Psoas muscle (tissue), 8 donors: ENCODE measurements around the gene TOGARAM1. TPM values are rescaled to one million over a fixed set of nuclear protein-coding genes. Genes with fewer than 3 reads are reported as not detected.
A peak's percentile ranks its signal among the peaks of the same experiment; 100 is the strongest.

Experiments
- ATAC-seq, 4 donors: fragments of 200-7000 bp; cut with Tn5 transposase; one replicate each; pipeline ENCODE4 v1.9.1; 2020; ENCODE audit warnings: moderate library complexity in 3 of 4, mild to moderate bottlenecking in 2 of 4
- DNase-seq, 2 donors: peaks; one replicate each; pipeline ENCODE4 v3.0.0-alpha.2; 2020
- H3K27ac ChIP-seq: fragments of 200-600 bp; one replicate; pipeline ENCODE4 v1.8.0; 2022
- H3K27me3 ChIP-seq, 3 donors: fragments of 200-600 bp in 1 of 3; one replicate each; pipeline versions ENCODE4 v1.6.1 to v1.8.0; 2013 to 2022; ENCODE audit warnings: low read length in 2 of 3, mild to moderate bottlenecking in 2 of 3, moderate library complexity in 1 of 3; ENCODE audit not compliant: insufficient read depth in 3 of 3
- H3K36me3 ChIP-seq, 2 donors: fragments of 200-600 bp in 1 of 2; one replicate each; pipeline versions ENCODE4 v1.6.1 to v1.8.0; 2013 to 2022; ENCODE audit warnings: low read depth in 1 of 2, mild to moderate bottlenecking in 1 of 2, moderate library complexity in 1 of 2; ENCODE audit not compliant: insufficient read depth in 1 of 2
- H3K4me1 ChIP-seq: fragments of 200-600 bp; one replicate; pipeline ENCODE4 v1.8.0; 2022
- H3K4me3 ChIP-seq: fragments of 200-600 bp; one replicate; pipeline ENCODE4 v1.8.0; 2022; ENCODE audit warnings: mild to moderate bottlenecking
- H3K9me3 ChIP-seq: fragments of 200-600 bp; one replicate; pipeline ENCODE4 v1.8.0; 2022
- CTCF ChIP-seq: fragments of 200-600 bp; IDR thresholded peaks from one replicate; pipeline ENCODE4 v1.8.0; 2022; ENCODE audit warnings: antibody characterized with exemption
- WGBS, 3 donors: extraction: QIAGEN DNeasy Blood & Tissue Kit; methylation state at CpG; one replicate each; pipeline versions ENCODE4 v1.1.6 to v1.1.7; 2013; 5-methylcytosine and 5-hydroxymethylcytosine counted together
- intact Hi-C, 2 donors: fragments of 100-400 bp; cut with DNase I; formaldehyde crosslinking; loops; one replicate each; pipeline versions ENCODE4 v1.11.0 to v1.14.2; 2022
- polyA plus RNA-seq, 3 donors: library from polyadenylated mRNA; stranded (reverse); fragments of 200-250 nt; gene quantifications; one replicate each; pipeline ENCODE4 v1.2.3, GENCODE V29; 2013
- total RNA-seq, 4 donors: library from RNA; stranded (reverse); fragmentation: NEBNext Ultra II Directional in 2 of 4; extraction: Animal tissue kit (Norgen Biotek cat#: 25700) in 2 of 4; gene quantifications; one replicate each; pipeline versions ENCODE4 v1.2.1 to v1.2.4, GENCODE V29; 2021 to 2023
- donor health status: healthy with polysubstance abuse.
- donor health status: DM: no; HTN: no; CAD: no; lungs with moderate emphysema.
- donor health status: Bipolar disorder and iron deficiency.
- donor health status: healthy.
- donor health status: DM: yes; HTN: yes; CAD: no.
- donor health status: DM: no; HTN: no; CAD: no.
- donor health status: DM: no; HTN: no; CAD: no.
- donor health status: DM: yes; HTN: yes; CAD: no.

The TOGARAM1 gene
- total and polyA plus RNA-seq, 7 donors, result 5.1 to 16.0 (median 9.1) TPM

- peaks cover 33% of the 10 kb centered on the region for H3K4me1 ChIP-seq
- H3K27ac ChIP-seq, result no peak overlapping the region
- H3K36me3 ChIP-seq, result peaks cover 3% of the 10 kb centered on the region in 2 donors
- H3K27me3 ChIP-seq, result no peaks in the 10 kb centered on the region
- TF ChIP-seq CTCF, result no peak
- WGBS, 3 donors, result 95 to 98% (median 96%) methylated on average over 3 of the region's 3 CpGs
- intact Hi-C loops, result no loop called here
- no peaks in the 10 kb centered on the region for H3K9me3 ChIP-seq
- no peak overlapping the region for H3K4me3 ChIP-seq
- ATAC-seq (no peak), DNase-seq (no peak)
Observed at GRCh38 chr14:44954750-44955149, 7.2 kb upstream of the TOGARAM1 start.

GRCh38 chr14:44955528-44955927 is 6.5 kb upstream of the TOGARAM1 start:
- Histone ChIP-seq H3K4me3 (no peak overlapping the region), H3K9me3 (no peaks in the 10 kb centered on the region), H3K27me3 (no peaks in the 10 kb centered on the region), H3K27ac (no peak overlapping the region), H3K4me1 (peaks cover 37% of the 10 kb centered on the region), H3K36me3 (peaks cover 3% of the 10 kb centered on the region in 2 donors)
- DNase-seq (no peak), ATAC-seq (no peak)
- intact Hi-C loops, result no loop called here
- no peak for TF ChIP-seq CTCF
- WGBS, 3 donors, result 69 to 70% (median 70%) methylated on average over 3 of the region's 3 CpGs

GRCh38 chr14:44956866-44957265 is 5.1 kb upstream of the TOGARAM1 start:
- H3K27ac ChIP-seq, result no peak overlapping the region
- no peak for ATAC-seq
- no peaks in the 10 kb centered on the region for H3K9me3 ChIP-seq
- no peak overlapping the region for H3K4me3 ChIP-seq
- H3K27me3 ChIP-seq, result no peaks in the 10 kb centered on the region
- peaks cover 0 to 3% of the 10 kb centered on the region in 2 donors for H3K36me3 ChIP-seq
- 98 to 100% (median 99%) methylated on average over 3 of the region's 3 CpGs for WGBS, 3 donors
- no peak for DNase-seq
- peaks cover 37% of the 10 kb centered on the region for H3K4me1 ChIP-seq
- intact Hi-C loops, result no loop called here
- no peak for TF ChIP-seq CTCF

- H3K4me1 ChIP-seq, result peaks cover 51% of the 10 kb centered on the region
- no peak for DNase-seq
- no peaks in the 10 kb centered on the region for H3K36me3 ChIP-seq
- H3K9me3 ChIP-seq, result no peaks in the 10 kb centered on the region
- ATAC-seq, result no peak
- no peaks in the 10 kb centered on the region for H3K27me3 ChIP-seq
- peak overlapping the region; percentile 89 for H3K4me3 ChIP-seq
- WGBS, 3 donors, result 80 to 86% (median 81%) methylated on average over 3 of the region's 3 CpGs
- H3K27ac ChIP-seq, result no peak overlapping the region
- intact Hi-C loops, result no loop called here
- no peak for TF ChIP-seq CTCF
Observed at GRCh38 chr14:44959538-44959937, 2.5 kb upstream of the TOGARAM1 start.

- intact Hi-C loops, result loop anchor here (5.0 to 10.0 kb wide), 3 partner anchors 63 to 125 kb away; partner anchors contain the start of gene PRPF39 (in 2 of the 2)
- no peaks in the 10 kb centered on the region for H3K36me3 ChIP-seq
- no peak for ATAC-seq
- H3K4me3 ChIP-seq, result peak overlapping the region; percentile 89
- 38 to 47% (median 38%) methylated on average over 2 of the region's 2 CpGs for WGBS, 3 donors
- no peak for TF ChIP-seq CTCF
- H3K27ac ChIP-seq, result peak overlapping the region; percentile 90
- no peaks in the 10 kb centered on the region for H3K27me3 ChIP-seq
- H3K4me1 ChIP-seq, result peaks cover 51% of the 10 kb centered on the region
- no peak for DNase-seq
- H3K9me3 ChIP-seq, result no peaks in the 10 kb centered on the region
Observed at GRCh38 chr14:44960146-44960545, 1.8 kb upstream of the TOGARAM1 start.
